Common myeloid progenitor, CD34-positive (primary cell): ENCODE measurements around the gene PKNOX2.

Source experiments
- CTCF ChIA-PET: fragments of 350-600 bp; sonication (Branson Sonifier 250); formaldehyde crosslinking; loops from one replicate; lab custom pipeline; 2021; ENCODE audit warnings: antibody characterized with exemption; lab: Charles Lee
- POLR2A ChIA-PET: fragments of 350-600 bp; sonication (Branson Sonifier 250); formaldehyde crosslinking; loops from one replicate; lab custom pipeline; 2021; ENCODE audit warnings: antibody characterized with exemption; lab: Charles Lee
- DNase-seq, 3 donors: peaks; one replicate each; pipeline versions ENCODE4 v3.0.0 to v3.0.0-alpha.2; 2013
- H3K27ac ChIP-seq, 2 experiments: 1 replicate in 1 of 2; 2 replicates in 1 of 2; pipeline ENCODE4 v1.7.0; 2013; ENCODE audit warnings: inconsistent platforms in 2 of 2, low read length in 2 of 2, mild to moderate bottlenecking in 2 of 2, low read depth in 1 of 2, moderate library complexity in 1 of 2; ENCODE audit not compliant: severe bottlenecking in 2 of 2, insufficient read depth in 1 of 2, poor library complexity in 1 of 2
- H3K27me3 ChIP-seq, 5 experiments: replicated peaks in 2 of 5; 1 replicate in 3 of 5; 2 replicates in 2 of 5; pipeline versions ENCODE4 v1.6.1 to v1.7.0; 2013; ENCODE audit warnings: low read length in 4 of 5, mild to moderate bottlenecking in 2 of 5, moderate library complexity in 2 of 5, inconsistent platforms in 1 of 5; ENCODE audit not compliant: insufficient read depth in 5 of 5, control insufficient read depth in 4 of 5
- H3K36me3 ChIP-seq, 4 experiments: 1 replicate in 2 of 4; 2 replicates in 2 of 4; pipeline versions ENCODE4 v1.6.1 to v1.7.0; 2013; ENCODE audit warnings: low read length in 3 of 4, control low read depth in 1 of 4, mild to moderate bottlenecking in 1 of 4; ENCODE audit not compliant: control insufficient read depth in 4 of 4, insufficient read depth in 4 of 4
- H3K4me1 ChIP-seq, 4 experiments: 1 replicate in 3 of 4; 2 replicates in 1 of 4; pipeline versions ENCODE4 v1.6.1 to v1.7.1; 2013; ENCODE audit warnings: low read length in 3 of 4, mild to moderate bottlenecking in 3 of 4, control low read depth in 1 of 4, inconsistent platforms in 1 of 4, moderate library complexity in 1 of 4; ENCODE audit not compliant: control insufficient read depth in 4 of 4, insufficient read depth in 4 of 4; ENCODE audit errors: control extremely low read depth in 1 of 4
- H3K4me3 ChIP-seq, 7 experiments: 1 replicate in 4 of 7; 2 replicates in 3 of 7; pipeline versions ENCODE4 v1.5.1 to v1.7.0; 2013; ENCODE audit warnings: mild to moderate bottlenecking in 7 of 7, low read length in 6 of 7, moderate library complexity in 6 of 7, inconsistent platforms in 2 of 7, low read depth in 2 of 7, control low read depth in 1 of 7; ENCODE audit not compliant: insufficient read depth in 4 of 7, control insufficient read depth in 1 of 7; ENCODE audit errors: extremely low read depth in 1 of 7
- H3K9me3 ChIP-seq, 5 experiments: 1 replicate in 4 of 5; 2 replicates in 1 of 5; pipeline versions ENCODE4 v1.6.1 to v1.7.1; 2013; ENCODE audit warnings: low read length in 4 of 5, mild to moderate bottlenecking in 2 of 5, inconsistent platforms in 1 of 5, low read depth in 1 of 5, moderate library complexity in 1 of 5; ENCODE audit not compliant: control insufficient read depth in 4 of 5, insufficient read depth in 2 of 5; ENCODE audit errors: control extremely low read depth in 1 of 5
- WGBS: methylation state at CpG from one replicate; pipeline ENCODE4 v1.1.5; 2013; ENCODE audit not compliant: insufficient coverage; 5-methylcytosine and 5-hydroxymethylcytosine counted together

PKNOX2 gene

GRCh38 chr11:125388611-125389010 is 224.1 kb downstream of the PKNOX2 start:
- CTCF ChIA-PET = no interaction called here
- H3K4me1 ChIP-seq = no peaks in the 10 kb centered on the region

DNA sequence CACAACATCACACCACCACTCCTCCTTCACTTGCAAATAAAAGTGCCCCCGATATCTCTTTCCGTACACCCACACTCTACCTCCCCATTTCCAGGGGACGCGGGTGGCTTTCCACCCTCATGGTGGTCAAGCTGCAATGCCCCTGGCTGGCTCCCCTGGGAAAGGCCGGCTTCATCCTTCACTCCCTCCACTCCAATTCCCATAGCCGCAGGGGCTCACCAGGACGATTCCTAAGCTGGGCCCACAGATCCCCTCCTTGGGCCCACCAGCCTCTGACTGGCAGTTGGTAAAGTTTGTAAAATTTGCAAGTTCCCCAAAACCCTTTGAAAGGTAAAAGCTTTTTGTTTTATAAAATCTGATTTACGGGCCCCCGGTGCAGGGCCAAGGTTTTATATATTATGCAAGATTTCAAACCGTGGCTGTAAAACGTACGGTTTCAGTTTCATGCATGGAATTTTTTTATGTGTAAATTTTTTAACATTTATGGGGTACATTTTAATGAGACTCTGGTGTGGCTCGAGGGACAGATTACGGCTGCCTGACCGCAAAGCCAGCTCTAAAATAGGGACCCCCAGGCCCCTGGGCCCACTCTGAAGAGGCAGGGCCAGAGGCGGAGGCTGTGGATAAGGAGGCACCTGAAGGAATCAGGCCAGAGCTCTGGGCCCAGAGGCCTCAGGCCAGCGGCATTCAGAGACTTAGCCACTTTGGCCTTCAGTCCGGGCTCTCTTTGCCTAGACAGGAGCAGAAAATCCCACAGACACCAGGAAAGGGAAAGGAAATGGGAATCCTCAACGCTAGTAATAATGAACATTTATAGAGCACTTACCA is 225.0 kb downstream of the PKNOX2 start:
- Histone ChIP-seq H3K9me3 (no peaks in the 10 kb centered on the region), H3K27ac (no peak overlapping the region), H3K36me3 (no peaks in the 10 kb centered on the region), H3K4me3 (no peak overlapping the region), H3K27me3 (peaks cover 0 to 40% (median 25%) of the 10 kb centered on the region in 5 experiments), H3K4me1 (no peaks in the 10 kb centered on the region)
- POLR2A ChIA-PET = no interaction called here
- DNase-seq = no peak
- 91% methylated on average over 16 of the region's 19 CpGs for WGBS
- CTCF ChIA-PET = interaction anchor here (1.6 kb wide), 2 partner anchors 9 to 15 kb away, joined by 3 read pairs; no protein-coding TSS in a partner anchor

More at GRCh38 chr11:125388611-125389010, 224.1 kb downstream of the PKNOX2 start:
- H3K4me3 ChIP-seq = no peak overlapping the region
- no peaks in the 10 kb centered on the region for H3K9me3 ChIP-seq
- no peaks in the 10 kb centered on the region for H3K36me3 ChIP-seq
- no peak overlapping the region for H3K27ac ChIP-seq
- no peak for DNase-seq
- POLR2A ChIA-PET = no interaction called here
- peaks cover 0 to 33% (median 18%) of the 10 kb centered on the region in 5 experiments for H3K27me3 ChIP-seq
- 95% methylated on average over 7 of the region's 7 CpGs for WGBS

GRCh38 chr11:125390946-125391345 is 226.4 kb downstream of the PKNOX2 start:
- 37% methylated on average over 3 of the region's 5 CpGs for WGBS
- no peak overlapping the region for H3K4me3 ChIP-seq
- POLR2A ChIA-PET = no interaction called here
- CTCF ChIA-PET = interaction anchor here (1.6 kb wide), 1 partner anchor 10 kb away, joined by 3 read pairs; no protein-coding TSS in a partner anchor
- no peaks in the 10 kb centered on the region for H3K4me1 ChIP-seq
- no peaks in the 10 kb centered on the region for H3K36me3 ChIP-seq
- DNase-seq = no peak
- H3K9me3 ChIP-seq = no peaks in the 10 kb centered on the region
- peaks cover 2 to 33% (median 17%) of the 10 kb centered on the region in 5 experiments for H3K27me3 ChIP-seq
- H3K27ac ChIP-seq = no peak overlapping the region

DNA sequence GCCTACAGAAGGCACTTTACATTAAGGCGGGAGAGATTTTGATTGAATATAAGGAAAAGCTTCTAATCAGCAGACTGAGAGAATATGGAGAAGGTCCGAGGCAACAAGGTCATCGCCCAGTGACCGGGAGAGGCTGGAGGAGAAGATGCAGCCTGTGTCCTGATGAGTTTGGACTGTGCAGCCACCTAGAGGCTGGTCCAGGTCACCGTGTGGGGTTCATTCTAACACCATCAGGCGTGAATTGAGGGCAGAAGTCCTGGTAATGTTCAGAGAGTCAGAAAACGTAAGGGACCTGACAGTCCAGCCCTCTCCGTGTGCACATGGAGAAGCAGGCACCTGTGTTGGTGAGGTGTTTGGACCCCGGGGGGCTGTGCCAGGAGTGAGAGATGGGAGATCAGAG is 228.8 kb downstream of the PKNOX2 start:
- Histone ChIP-seq H3K27ac (no peak overlapping the region), H3K9me3 (no peaks in the 10 kb centered on the region), H3K4me3 (no peak overlapping the region), H3K27me3 (peaks cover 2 to 45% (median 17%) of the 10 kb centered on the region in 5 experiments), H3K4me1 (no peaks in the 10 kb centered on the region), H3K36me3 (no peaks in the 10 kb centered on the region)
- ChIA-PET CTCF (interaction anchor here (0.6 kb wide), 1 partner anchor 37 kb away, joined by 3 read pairs; no protein-coding TSS in a partner anchor), POLR2A (no interaction called here)
- WGBS = 77% methylated on average over 8 of the region's 9 CpGs
- DNase-seq = no peak

DNA sequence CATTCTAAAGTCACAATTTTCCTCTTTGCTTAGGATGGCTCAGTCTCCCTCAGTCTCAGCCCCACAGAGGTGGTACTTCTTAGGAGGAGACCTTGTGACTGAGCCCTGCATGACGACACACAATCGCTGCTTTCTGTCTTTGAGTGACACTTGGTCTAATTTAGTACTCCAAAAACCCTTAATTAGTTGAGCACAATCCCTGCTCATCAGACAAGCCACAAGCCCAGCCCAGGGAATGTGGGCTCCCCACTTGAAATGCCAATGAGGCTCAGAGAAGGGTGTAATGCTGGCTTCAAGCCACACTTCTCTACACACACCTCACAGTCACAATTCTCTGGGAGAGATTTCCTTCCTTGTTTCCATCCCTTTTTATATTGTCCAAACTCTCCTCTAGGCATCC is 229.7 kb downstream of the PKNOX2 start:
- Histone ChIP-seq H3K9me3 (no peaks in the 10 kb centered on the region), H3K27me3 (peaks cover 2 to 54% (median 20%) of the 10 kb centered on the region in 5 experiments), H3K36me3 (no peaks in the 10 kb centered on the region), H3K4me1 (no peaks in the 10 kb centered on the region), H3K4me3 (no peak overlapping the region), H3K27ac (no peak overlapping the region)
- ChIA-PET CTCF (no interaction called here), POLR2A (no interaction called here)
- 70% methylated on average over 2 of the region's 2 CpGs for WGBS
- DNase-seq = no peak

DNA sequence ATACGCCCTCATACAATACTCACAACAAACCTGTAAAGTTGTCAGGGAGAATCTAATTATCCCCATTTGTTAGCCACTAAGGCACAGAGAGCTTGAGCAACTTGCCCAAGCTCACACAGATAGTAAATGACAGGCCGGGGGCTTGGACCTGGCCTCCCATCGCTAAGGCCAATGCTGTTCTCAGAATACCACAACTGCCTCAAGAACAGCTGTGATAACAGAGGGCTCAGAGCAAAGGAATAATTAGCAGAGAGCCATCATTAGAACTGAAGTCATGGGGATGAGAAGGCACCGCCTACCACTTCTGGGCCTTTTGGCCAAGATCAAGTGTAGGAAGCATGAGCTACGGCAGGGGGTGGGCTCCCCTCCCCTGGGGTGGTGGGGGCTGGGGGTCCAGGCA is 232.9 kb downstream of the PKNOX2 start:
- ChIA-PET CTCF (interaction anchor here (0.5 to 1.6 kb wide), 3 partner anchors 13 to 56 kb away, joined by 3 to 4 read pairs (median 4); no protein-coding TSS in a partner anchor), POLR2A (no interaction called here)
- H3K27me3 ChIP-seq = peaks cover 6 to 64% (median 21%) of the 10 kb centered on the region in 5 experiments
- H3K27ac ChIP-seq = no peak overlapping the region
- no peaks in the 10 kb centered on the region for H3K4me1 ChIP-seq
- no peaks in the 10 kb centered on the region for H3K36me3 ChIP-seq
- DNase-seq = no peak
- no peak overlapping the region for H3K4me3 ChIP-seq
- no peaks in the 10 kb centered on the region for H3K9me3 ChIP-seq
- 89% methylated on average over 5 of the region's 5 CpGs for WGBS

GRCh38 chr11:125398475-125398874 is 233.9 kb downstream of the PKNOX2 start:
- 74% methylated on average over 2 of the region's 4 CpGs for WGBS
- no peak overlapping the region for H3K27ac ChIP-seq
- peaks cover 6 to 68% (median 20%) of the 10 kb centered on the region in 5 experiments for H3K27me3 ChIP-seq
- no peaks in the 10 kb centered on the region for H3K36me3 ChIP-seq
- POLR2A ChIA-PET = no interaction called here
- no peak for DNase-seq
- CTCF ChIA-PET = interaction anchor here (1.3 kb wide), 1 partner anchor 14 kb away, joined by 3 read pairs; no protein-coding TSS in a partner anchor
- H3K4me3 ChIP-seq = no peak overlapping the region
- H3K9me3 ChIP-seq = no peaks in the 10 kb centered on the region
- no peaks in the 10 kb centered on the region for H3K4me1 ChIP-seq
